Psoas muscle (tissue), 8 donors: Measurements from ENCODE around the gene SUV39H1. TPM values are rescaled to one million over a fixed set of nuclear protein-coding genes. Genes with fewer than 3 reads are reported as not detected.
A peak's percentile ranks its signal among the peaks of the same experiment; 100 is the strongest.
"Not testable (repeated sequence)": the region's sequence is repeated elsewhere in the genome, so short reads cannot be mapped to it uniquely, and the experiment has no call there.

Experiments
- ATAC-seq, 4 donors: fragments of 200-7000 bp; cut with Tn5 transposase; one replicate each; pipeline ENCODE4 v1.9.1; 2020; ENCODE audit warnings: moderate library complexity in 3 of 4, mild to moderate bottlenecking in 2 of 4
- DNase-seq, 2 donors: peaks; one replicate each; pipeline ENCODE4 v3.0.0-alpha.2; 2020
- H3K27ac ChIP-seq: fragments of 200-600 bp; one replicate; pipeline ENCODE4 v1.8.0; 2022
- H3K27me3 ChIP-seq, 3 donors: fragments of 200-600 bp in 1 of 3; one replicate each; pipeline versions ENCODE4 v1.6.1 to v1.8.0; 2013 to 2022; ENCODE audit warnings: low read length in 2 of 3, mild to moderate bottlenecking in 2 of 3, moderate library complexity in 1 of 3; ENCODE audit not compliant: insufficient read depth in 3 of 3
- H3K36me3 ChIP-seq, 2 donors: fragments of 200-600 bp in 1 of 2; one replicate each; pipeline versions ENCODE4 v1.6.1 to v1.8.0; 2013 to 2022; ENCODE audit warnings: low read depth in 1 of 2, mild to moderate bottlenecking in 1 of 2, moderate library complexity in 1 of 2; ENCODE audit not compliant: insufficient read depth in 1 of 2
- H3K4me1 ChIP-seq: fragments of 200-600 bp; one replicate; pipeline ENCODE4 v1.8.0; 2022
- H3K4me3 ChIP-seq: fragments of 200-600 bp; one replicate; pipeline ENCODE4 v1.8.0; 2022; ENCODE audit warnings: mild to moderate bottlenecking
- H3K9me3 ChIP-seq: fragments of 200-600 bp; one replicate; pipeline ENCODE4 v1.8.0; 2022
- WGBS, 3 donors: extraction: QIAGEN DNeasy Blood & Tissue Kit; methylation state at CpG; one replicate each; pipeline versions ENCODE4 v1.1.6 to v1.1.7; 2013; 5-methylcytosine and 5-hydroxymethylcytosine counted together
- intact Hi-C, 2 donors: fragments of 100-400 bp; cut with DNase I; formaldehyde crosslinking; loops; one replicate each; pipeline versions ENCODE4 v1.11.0 to v1.14.2; 2022
- polyA plus RNA-seq, 3 donors: library from polyadenylated mRNA; stranded (reverse); fragments of 200-250 nt; gene quantifications; one replicate each; pipeline ENCODE4 v1.2.3, GENCODE V29; 2013
- total RNA-seq, 4 donors: library from RNA; stranded (reverse); fragmentation: NEBNext Ultra II Directional in 2 of 4; extraction: Animal tissue kit (Norgen Biotek cat#: 25700) in 2 of 4; gene quantifications; one replicate each; pipeline versions ENCODE4 v1.2.1 to v1.2.4, GENCODE V29; 2021 to 2023
- TF ChIP-seq, protein P1 (sequence below): fragments of 200-600 bp; IDR thresholded peaks from one replicate; pipeline ENCODE4 v1.8.0; 2022; ENCODE audit warnings: antibody characterized with exemption
- donor health status: healthy with polysubstance abuse.
- donor health status: DM: no; HTN: no; CAD: no; lungs with moderate emphysema.
- donor health status: Bipolar disorder and iron deficiency.
- donor health status: healthy.
- donor health status: DM: yes; HTN: yes; CAD: no.
- donor health status: DM: no; HTN: no; CAD: no.
- donor health status: DM: no; HTN: no; CAD: no.
- donor health status: DM: yes; HTN: yes; CAD: no.

Gene SUV39H1
- total and polyA plus RNA-seq, 7 donors: 1.9 to 3.6 (median 2.8) TPM

DNA sequence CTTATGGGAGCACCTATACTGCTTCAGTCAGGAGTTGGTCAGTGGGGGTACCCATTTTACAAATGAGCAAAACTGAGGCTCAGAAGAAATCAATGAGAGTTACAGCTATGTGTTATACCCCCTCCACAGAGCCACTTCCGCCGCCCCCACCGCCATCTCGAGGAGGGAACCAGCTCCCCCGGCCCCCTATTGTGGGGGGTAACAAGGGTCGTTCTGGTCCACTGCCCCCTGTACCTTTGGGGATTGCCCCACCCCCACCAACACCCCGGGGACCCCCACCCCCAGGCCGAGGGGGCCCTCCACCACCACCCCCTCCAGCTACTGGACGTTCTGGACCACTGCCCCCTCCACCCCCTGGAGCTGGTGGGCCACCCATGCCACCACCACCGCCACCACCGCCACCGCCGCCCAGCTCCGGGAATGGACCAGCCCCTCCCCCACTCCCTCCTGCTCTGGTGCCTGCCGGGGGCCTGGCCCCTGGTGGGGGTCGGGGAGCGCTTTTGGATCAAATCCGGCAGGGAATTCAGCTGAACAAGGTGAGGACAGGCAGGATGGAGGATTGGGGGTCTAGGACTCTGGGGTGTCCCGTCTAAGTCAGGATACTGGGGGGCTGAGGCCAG lies 7.9 kb upstream of the SUV39H1 start:
- ATAC-seq (no peak), DNase-seq (no peak)
- H3K27ac ChIP-seq: no peak overlapping the region
- H3K4me3 ChIP-seq: no peak overlapping the region
- 14 to 55% (median 32%) methylated on average over 4 to 19 of the region's 19 CpGs for WGBS, 3 donors
- intact Hi-C loops: no loop called here
- H3K9me3 ChIP-seq: no peaks in the 10 kb centered on the region
- peaks cover 0 to 20% (median 0%) of the 10 kb centered on the region in 3 donors for H3K27me3 ChIP-seq
- TF ChIP-seq, protein P1, sequence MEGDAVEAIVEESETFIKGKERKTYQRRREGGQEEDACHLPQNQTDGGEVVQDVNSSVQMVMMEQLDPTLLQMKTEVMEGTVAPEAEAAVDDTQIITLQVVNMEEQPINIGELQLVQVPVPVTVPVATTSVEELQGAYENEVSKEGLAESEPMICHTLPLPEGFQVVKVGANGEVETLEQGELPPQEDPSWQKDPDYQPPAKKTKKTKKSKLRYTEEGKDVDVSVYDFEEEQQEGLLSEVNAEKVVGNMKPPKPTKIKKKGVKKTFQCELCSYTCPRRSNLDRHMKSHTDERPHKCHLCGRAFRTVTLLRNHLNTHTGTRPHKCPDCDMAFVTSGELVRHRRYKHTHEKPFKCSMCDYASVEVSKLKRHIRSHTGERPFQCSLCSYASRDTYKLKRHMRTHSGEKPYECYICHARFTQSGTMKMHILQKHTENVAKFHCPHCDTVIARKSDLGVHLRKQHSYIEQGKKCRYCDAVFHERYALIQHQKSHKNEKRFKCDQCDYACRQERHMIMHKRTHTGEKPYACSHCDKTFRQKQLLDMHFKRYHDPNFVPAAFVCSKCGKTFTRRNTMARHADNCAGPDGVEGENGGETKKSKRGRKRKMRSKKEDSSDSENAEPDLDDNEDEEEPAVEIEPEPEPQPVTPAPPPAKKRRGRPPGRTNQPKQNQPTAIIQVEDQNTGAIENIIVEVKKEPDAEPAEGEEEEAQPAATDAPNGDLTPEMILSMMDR: no peak
- H3K4me1 ChIP-seq: no peaks in the 10 kb centered on the region
- H3K36me3 ChIP-seq: no peaks in the 10 kb centered on the region

DNA sequence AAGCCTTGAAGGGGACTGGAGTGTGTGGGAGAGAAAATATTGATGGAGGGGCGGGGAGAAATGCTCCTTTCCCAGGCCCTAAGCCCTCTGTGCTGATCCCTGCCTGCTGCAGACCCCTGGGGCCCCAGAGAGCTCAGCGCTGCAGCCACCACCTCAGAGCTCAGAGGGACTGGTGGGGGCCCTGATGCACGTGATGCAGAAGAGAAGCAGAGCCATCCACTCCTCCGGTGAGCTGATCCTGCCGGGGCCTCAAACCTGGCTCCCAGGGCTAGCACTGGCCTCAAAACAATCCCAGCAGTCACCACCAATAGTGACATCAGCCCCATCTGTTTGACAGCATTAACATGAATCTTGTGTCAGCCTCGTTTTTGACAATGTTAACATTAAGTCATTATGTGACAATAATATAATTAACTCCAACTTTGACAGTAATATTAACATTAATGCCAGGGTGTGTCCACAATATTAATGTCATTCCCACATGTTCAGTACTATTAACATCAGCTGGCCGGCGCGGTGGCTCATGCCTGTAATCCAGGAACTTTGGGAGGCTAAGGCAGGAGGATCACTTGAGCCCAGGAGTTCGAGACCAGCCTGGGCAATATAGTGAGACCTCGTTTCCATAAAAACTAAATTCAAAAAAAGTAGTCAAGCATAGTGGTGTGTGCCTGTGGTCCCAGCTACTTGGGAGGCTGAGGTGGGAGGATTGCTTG lies 7.2 kb upstream of the SUV39H1 start:
- Histone ChIP-seq H3K36me3 (no peaks in the 10 kb centered on the region), H3K27me3 (peaks cover 0 to 20% (median 0%) of the 10 kb centered on the region in 3 donors), H3K4me1 (no peaks in the 10 kb centered on the region), H3K9me3 (no peaks in the 10 kb centered on the region), H3K27ac (no peak overlapping the region), H3K4me3 (no peak overlapping the region)
- ATAC-seq (no peak), DNase-seq (no peak)
- intact Hi-C loops: no loop called here
- TF ChIP-seq, protein P1: no peak
- WGBS, 3 donors: 43 to 46% (median 44%) methylated on average over 11 of the region's 11 CpGs

DNA sequence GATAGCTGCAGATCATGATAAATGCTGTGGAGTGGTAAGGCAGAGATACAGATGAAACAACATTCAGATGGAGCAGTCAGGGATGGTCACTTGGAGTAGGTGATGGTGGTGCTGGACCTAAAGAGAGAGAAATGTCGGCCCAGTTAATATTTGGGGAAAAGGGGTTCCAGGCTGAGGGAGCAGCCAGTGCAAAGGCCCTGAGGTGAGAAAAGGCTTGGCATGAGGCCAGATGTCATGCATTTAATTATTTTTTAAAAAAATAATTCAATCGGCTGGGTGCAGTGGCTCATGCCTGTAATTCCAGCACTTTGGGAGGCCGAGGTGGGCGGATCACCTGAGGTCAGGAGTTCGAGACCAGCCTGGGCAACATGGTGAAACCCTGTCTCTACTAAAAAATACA lies 4.8 kb upstream of the SUV39H1 start:
- DNase-seq, H3K4me3 ChIP-seq, H3K27ac ChIP-seq, H3K36me3 ChIP-seq, H3K4me1 ChIP-seq, intact Hi-C loops, H3K27me3 ChIP-seq, ATAC-seq, H3K9me3 ChIP-seq: not testable (repeated sequence)
- WGBS, 3 donors: 68 to 89% (median 82%) methylated on average over 3 to 5 of the region's 5 CpGs

DNA sequence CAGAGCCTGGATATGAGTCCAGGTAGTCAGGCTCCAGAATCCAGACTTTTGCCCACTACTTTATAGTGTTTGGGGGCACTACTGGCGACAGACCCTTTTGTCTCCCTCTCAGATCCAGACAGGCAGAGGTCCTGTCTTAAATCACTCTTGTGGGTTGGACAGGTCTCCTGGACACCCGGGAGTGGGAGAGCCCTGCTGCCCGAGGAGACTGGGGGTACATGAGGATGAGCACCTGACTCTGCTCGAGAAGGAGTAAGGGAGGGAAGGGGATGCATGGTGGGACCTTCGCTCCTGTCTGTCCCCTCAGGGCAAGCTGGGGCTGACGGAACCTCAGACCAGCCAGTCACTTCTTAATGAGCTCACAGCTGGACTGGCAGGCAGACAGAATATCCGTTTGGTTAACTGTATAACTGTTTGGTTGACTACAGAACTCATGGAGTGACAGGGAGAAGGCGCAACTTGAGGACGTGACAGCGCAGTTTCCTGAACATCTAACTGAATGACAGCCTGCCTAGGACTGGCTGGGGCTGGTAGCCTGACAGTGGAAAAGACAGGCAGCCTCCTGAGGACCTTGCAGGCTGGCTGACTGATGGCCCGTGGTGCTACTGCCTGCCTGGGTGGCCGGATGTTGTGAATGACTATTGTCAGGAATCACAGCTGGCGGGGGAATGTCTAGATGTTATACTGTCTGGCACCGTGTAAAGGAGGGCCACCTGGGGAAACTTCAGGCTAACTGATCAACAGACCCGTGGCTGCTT lies 1.6 kb upstream of the SUV39H1 start:
- ATAC-seq (no peak), DNase-seq (no peak)
- H3K4me1 ChIP-seq: peaks cover 7% of the 10 kb centered on the region
- H3K4me3 ChIP-seq: peak overlapping the region; percentile 68
- H3K9me3 ChIP-seq: no peaks in the 10 kb centered on the region
- H3K27me3 ChIP-seq: no peaks in the 10 kb centered on the region
- peaks cover 0 to under 1% of the 10 kb centered on the region in 2 donors for H3K36me3 ChIP-seq
- TF ChIP-seq, protein P1: no peak
- intact Hi-C loops: no loop called here
- H3K27ac ChIP-seq: peak overlapping the region; percentile 87
- whole genome bisulfite sequencing, 3 donors: 31 to 50% (median 33%) methylated on average over 14 to 15 of the region's 15 CpGs

DNA sequence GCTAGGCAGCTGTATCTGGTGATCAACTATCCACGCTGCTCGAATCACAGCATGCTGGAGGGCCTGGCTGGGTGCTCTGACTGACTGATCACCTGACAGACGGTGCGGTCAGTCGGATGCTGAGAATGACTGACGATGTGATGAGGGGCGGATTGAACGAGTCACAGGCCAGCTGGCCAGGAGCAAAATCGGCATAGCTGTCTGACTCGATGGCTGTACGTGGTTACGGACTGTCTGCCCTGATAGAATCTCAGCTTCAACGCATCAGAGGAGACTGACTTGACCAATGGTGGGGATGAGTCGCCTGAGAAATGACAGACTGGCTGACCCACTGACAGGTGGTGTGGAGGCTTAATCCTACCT lies 1.0 kb upstream of the SUV39H1 start:
- TF ChIP-seq, protein P1: no peak
- Histone ChIP-seq H3K9me3 (no peaks in the 10 kb centered on the region), H3K4me1 (peaks cover 7% of the 10 kb centered on the region), H3K36me3 (peaks cover 0 to 6% of the 10 kb centered on the region in 2 donors), H3K4me3 (peak overlapping the region; percentile 68), H3K27me3 (no peaks in the 10 kb centered on the region), H3K27ac (peak overlapping the region; percentile 87)
- DNase-seq (no peak), ATAC-seq (peak; percentile 9 to 43 (median 20))
- WGBS, 3 donors: 14 to 44% (median 20%) methylated on average over 14 of the region's 14 CpGs
- intact Hi-C loops: no loop called here
